Vein endothelial cell (primary cell): ENCODE data around the gene PAK3. TPM values are rescaled to one million over a fixed set of nuclear protein-coding genes. Genes with fewer than 3 reads are reported as not detected.

Source experiments
- small RNA-seq: library from RNA; depleted of rRNA; stranded (forward); fragments of <200 nt; gene quantifications from one replicate; pipeline ENCODE3, GENCODE V24; 2012
- total RNA-seq: library from RNA; depleted of rRNA; stranded (reverse); fragments of >200 nt; gene quantifications from 2 replicates; pipeline ENCODE4 v1.2.3, GENCODE V29; 2012

The PAK3 gene
- 0.29 and 0.33 TPM in 2 replicates for total RNA-seq

DNA sequence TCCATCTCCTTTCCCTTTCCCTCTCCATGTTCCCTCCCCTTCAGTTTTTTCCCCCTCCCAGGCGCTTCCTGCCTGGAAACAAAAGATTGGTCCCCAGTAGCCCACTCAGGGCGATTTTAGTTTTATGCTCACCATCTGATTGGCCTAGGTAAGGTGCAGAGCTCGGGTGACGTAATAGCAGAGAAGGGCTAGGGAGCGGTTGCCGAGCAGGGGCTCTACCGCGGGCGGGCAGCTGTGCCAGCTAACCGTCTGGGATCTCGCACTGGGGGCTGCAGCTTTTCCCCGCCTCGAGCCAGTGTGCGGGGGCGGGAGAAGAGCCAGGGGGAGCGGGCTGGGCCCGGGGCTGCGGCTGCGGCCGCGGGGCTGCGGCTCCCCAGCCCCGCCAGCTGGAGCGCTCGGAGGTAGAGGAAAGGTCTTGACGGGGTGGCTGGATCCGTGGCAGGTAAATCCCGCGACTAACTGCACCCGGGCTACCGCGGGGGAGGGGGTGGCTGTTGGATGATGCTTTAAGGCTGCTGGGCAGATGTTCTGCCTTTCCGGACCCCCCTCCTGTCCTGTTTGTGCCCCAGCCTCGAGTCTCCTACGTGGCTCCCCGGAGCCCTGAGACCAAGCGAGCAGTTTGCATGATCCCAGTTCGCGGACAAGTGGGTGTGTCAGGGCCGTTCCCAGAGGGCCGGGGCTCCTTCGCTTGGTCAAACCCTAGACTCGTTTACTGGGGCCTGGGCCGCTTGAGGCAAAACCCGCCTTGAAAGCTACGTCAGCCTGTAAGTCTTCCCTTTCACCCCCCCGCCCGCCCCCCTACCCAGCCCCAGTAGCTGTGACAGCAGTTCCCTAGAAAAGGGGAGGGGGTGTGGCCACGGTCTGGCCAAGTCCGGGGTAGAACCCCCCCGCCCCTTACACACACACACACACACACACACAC is at the start of gene PAK3:
TSS of gene PAK3 (plus strand) at position 218 of the 922 bp plus-strand sequence. CDS start 26,913 bp downstream, outside the sequence.

GRCh38 chrX:111270339-111270738 is 174.3 kb downstream of the PAK3 start, which contains the start of gene CAPN6:
Gene CAPN6, minus strand, starts transcription at chrX:111270483. Its CDS starts 6,547 bp downstream, at chrX:111263936.

Small RNA genes lying within 50 kb of the gene (small RNA-seq; reads per million reads assigned to genes)
- not detected for gene FCF1P4

Other genes with a start within 250 kb of the PAK3 start
- not detected in 2 replicates for gene CAPN6, start 174.3 kb downstream of the PAK3 start, total RNA-seq